GM23338 (cell line): ENCODE data around the gene USP32.

Experiments used
- EZH2 ChIP-seq: fragments of 200-600 bp; sonication (generic); IDR thresholded peaks from one replicate; pipeline ENCODE4 v1.8.0; 2017; ENCODE audit warnings: antibody characterized with exemption, mild to moderate bottlenecking, low read depth; ENCODE audit not compliant: unreplicated experiment
- POLR2AphosphoS5 ChIP-seq: IDR thresholded peaks from 2 replicates; pipeline ENCODE4 v1.6.1; 2016; ENCODE audit warnings: antibody characterized with exemption, low read depth
- TF ChIP-seq, protein P1 (sequence below), 2 experiments: fragments of 200-600 bp in 1 of 2; sonication (generic) in 1 of 2; conservative IDR thresholded peaks; 2 replicates each; pipeline versions ENCODE4 v1.5.1 to v1.6.1; 2016 to 2017; ENCODE audit warnings: antibody characterized with exemption in 2 of 2, low read depth in 2 of 2, mild to moderate bottlenecking in 2 of 2, moderate library complexity in 1 of 2
- TF ChIP-seq, protein P2 (sequence below): IDR thresholded peaks from one replicate; pipeline ENCODE4 v1.6.1; 2018; ENCODE audit warnings: antibody characterized with exemption; ENCODE audit not compliant: unreplicated experiment

DNA sequence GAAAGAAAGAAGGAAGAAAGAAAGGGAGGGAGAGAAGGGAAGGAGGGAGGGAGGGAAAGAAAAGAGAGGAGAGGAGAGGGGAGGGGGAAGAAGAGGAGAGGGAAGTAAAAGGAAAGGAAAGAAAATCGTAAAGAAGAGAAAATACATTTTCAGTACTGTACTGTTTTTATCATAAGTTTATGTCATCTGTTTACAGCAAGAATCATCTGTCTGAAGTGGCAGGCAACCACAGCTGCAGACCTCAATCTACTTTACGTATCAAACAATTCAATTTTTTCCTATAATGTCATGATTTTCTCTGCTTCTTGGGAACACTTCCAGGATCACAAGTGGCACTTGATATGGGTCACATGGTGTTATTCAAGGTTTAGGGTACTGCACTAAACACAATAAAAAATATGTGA lies 58.3 kb downstream of the USP32 start:
- TF ChIP-seq, protein P1, sequence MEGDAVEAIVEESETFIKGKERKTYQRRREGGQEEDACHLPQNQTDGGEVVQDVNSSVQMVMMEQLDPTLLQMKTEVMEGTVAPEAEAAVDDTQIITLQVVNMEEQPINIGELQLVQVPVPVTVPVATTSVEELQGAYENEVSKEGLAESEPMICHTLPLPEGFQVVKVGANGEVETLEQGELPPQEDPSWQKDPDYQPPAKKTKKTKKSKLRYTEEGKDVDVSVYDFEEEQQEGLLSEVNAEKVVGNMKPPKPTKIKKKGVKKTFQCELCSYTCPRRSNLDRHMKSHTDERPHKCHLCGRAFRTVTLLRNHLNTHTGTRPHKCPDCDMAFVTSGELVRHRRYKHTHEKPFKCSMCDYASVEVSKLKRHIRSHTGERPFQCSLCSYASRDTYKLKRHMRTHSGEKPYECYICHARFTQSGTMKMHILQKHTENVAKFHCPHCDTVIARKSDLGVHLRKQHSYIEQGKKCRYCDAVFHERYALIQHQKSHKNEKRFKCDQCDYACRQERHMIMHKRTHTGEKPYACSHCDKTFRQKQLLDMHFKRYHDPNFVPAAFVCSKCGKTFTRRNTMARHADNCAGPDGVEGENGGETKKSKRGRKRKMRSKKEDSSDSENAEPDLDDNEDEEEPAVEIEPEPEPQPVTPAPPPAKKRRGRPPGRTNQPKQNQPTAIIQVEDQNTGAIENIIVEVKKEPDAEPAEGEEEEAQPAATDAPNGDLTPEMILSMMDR (conservative IDR thresholded peaks at IDR 0.05; ENCODE audit: low read depth in 2 of 2) = no peak
- TF ChIP-seq, protein P2, sequence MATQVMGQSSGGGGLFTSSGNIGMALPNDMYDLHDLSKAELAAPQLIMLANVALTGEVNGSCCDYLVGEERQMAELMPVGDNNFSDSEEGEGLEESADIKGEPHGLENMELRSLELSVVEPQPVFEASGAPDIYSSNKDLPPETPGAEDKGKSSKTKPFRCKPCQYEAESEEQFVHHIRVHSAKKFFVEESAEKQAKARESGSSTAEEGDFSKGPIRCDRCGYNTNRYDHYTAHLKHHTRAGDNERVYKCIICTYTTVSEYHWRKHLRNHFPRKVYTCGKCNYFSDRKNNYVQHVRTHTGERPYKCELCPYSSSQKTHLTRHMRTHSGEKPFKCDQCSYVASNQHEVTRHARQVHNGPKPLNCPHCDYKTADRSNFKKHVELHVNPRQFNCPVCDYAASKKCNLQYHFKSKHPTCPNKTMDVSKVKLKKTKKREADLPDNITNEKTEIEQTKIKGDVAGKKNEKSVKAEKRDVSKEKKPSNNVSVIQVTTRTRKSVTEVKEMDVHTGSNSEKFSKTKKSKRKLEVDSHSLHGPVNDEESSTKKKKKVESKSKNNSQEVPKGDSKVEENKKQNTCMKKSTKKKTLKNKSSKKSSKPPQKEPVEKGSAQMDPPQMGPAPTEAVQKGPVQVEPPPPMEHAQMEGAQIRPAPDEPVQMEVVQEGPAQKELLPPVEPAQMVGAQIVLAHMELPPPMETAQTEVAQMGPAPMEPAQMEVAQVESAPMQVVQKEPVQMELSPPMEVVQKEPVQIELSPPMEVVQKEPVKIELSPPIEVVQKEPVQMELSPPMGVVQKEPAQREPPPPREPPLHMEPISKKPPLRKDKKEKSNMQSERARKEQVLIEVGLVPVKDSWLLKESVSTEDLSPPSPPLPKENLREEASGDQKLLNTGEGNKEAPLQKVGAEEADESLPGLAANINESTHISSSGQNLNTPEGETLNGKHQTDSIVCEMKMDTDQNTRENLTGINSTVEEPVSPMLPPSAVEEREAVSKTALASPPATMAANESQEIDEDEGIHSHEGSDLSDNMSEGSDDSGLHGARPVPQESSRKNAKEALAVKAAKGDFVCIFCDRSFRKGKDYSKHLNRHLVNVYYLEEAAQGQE = no peak
- no peak for TF ChIP-seq EZH2
- TF ChIP-seq POLR2AphosphoS5 = no peak
